Smooth muscle cell of the coronary artery (primary cell): ENCODE results near the gene FOXK1. TPM values are rescaled to one million over a fixed set of nuclear protein-coding genes. Genes with fewer than 3 reads are reported as not detected.

ENCODE experiments used
- total RNA-seq: library from RNA; depleted of rRNA; stranded (reverse); fragments of >200 nt; gene quantifications from 2 replicates; pipeline ENCODE4 v1.2.3, GENCODE V29; 2014; ENCODE audit warnings: low replicate concordance

FOXK1 gene
- total RNA-seq: 9.7 and 19.2 TPM in 2 replicates

DNA sequence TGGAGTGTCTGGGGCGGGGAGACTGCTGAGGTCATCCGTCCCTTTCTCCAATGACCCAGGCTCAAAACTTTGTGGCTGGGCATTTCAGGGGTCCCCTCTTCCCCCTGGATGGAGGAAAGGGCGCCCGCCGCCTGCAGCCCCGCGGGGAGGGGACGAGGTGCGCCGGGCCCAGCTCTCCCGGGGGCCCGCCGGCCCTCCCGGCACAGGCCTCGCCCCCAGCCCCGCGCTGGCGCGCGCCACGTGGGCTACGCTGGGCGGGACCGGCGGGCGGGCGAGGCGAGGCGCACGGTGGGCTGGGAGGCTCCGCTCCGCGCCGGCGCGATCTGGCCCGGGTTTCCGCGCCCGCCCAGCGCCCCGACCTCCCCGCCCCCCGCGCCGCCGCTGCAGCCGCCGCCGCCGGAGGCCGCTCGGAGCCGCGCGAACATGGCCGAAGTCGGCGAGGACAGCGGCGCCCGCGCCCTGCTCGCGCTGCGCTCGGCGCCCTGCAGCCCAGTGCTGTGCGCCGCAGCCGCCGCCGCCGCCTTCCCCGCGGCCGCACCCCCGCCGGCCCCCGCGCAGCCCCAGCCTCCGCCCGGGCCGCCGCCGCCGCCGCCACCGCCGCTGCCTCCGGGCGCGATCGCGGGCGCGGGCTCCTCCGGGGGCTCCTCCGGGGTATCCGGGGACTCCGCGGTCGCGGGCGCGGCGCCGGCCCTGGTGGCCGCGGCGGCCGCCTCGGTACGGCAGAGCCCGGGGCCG lies at the start of gene FOXK1:
Gene FOXK1, plus strand, starts transcription at position 410 of the 735 bp plus-strand sequence. Its CDS starts 14 bp downstream, at position 424.

DNA sequence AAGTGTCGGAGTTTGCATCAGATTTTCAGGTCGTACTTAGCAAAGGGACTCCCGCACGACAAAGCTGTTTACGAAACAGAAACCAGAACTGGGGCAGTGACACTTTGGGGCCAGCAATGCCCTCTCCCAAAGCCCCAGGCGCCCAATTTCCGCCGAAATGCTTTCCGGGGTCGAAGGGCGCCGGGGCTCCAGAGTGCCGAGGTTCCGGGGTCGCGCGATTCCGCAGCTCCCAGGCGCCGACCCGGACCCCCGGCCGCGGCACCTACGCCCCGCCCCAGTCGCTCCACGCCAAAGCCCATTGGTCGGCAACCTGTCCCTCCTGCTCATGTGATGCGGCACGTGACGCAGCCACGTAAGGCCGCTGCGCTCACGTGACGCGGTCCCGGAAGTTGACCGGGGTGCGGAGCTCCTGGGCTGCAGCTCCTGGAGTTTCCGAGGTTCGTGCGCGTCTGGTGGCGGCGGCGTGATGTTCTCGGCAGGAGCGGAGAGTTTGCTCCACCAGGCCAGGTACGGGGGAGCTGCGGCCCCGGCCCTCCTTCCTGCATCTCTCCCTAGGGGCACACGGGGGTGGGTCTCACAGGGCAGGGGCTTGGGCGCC lies 93.3 kb downstream of the FOXK1 start, which contains the start of gene AP5Z1:
Gene AP5Z1, plus strand, starts transcription at position 374 of the 598 bp plus-strand sequence. Its CDS starts 93 bp downstream, at position 467.

Other genes with a start within 250 kb of the FOXK1 start
- gene AP5Z1, start 93.3 kb downstream of the FOXK1 start, total RNA-seq: 14.5 and 22.6 TPM in 2 replicates
- gene PAPOLB, start 179.7 kb downstream of the FOXK1 start, total RNA-seq: 0.08 TPM in 1 of 2 replicates, not detected in the other
- 0.38 TPM in 1 of 2 replicates, not detected in the other for gene RADIL, start 201.4 kb downstream of the FOXK1 start, total RNA-seq